Measurements from ENCODE around the gene SLC25A21. TPM values are rescaled to one million over a fixed set of nuclear protein-coding genes. Genes with fewer than 3 reads are reported as not detected.

SLC25A21 gene
- total RNA-seq, 4 donors from 2014 or later = 2.0 TPM; not detected in 3

DNA sequence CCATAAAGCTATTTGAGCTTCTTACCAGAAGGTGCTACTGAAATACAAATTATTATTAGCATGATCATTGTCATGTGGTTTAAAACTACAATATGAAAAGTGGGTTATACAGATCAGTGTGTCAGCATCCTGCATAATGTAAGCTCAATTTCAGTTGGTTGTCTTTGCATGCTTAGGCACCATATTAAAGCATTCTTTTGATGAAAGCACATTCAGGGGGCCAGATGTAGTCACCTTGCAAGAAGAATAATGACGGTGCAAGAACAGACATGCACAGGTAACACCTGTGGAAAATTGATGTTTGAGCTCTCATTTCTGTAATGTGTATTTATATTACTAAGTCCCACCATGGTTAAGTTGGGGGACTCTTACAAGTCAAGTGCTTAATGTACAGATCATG, 386.9 kb downstream of the SLC25A21 start:
- Histone ChIP-seq H3K27me3 (no peaks in the 10 kb centered on the region), H3K4me1 (no peaks in the 10 kb centered on the region), H3K27ac (no peak overlapping the region), H3K36me3 (no peaks in the 10 kb centered on the region), H3K4me3 (no peak overlapping the region), H3K9me3 (peaks cover 10% of the 10 kb centered on the region)
- no peak for DNase-seq (ENCODE audit: low spot score in 2 of 2)
- TF ChIP-seq EP300 (IDR thresholded peaks at IDR 0.05) (no peak), CTCF (IDR thresholded peaks at IDR 0.05) (no peak), POLR2AphosphoS5 (IDR thresholded peaks at IDR 0.05) (no peak), POLR2A (IDR thresholded peaks at IDR 0.05) (no peak)
- 73% methylated on average over 1 of the region's 1 CpG for WGBS

DNA sequence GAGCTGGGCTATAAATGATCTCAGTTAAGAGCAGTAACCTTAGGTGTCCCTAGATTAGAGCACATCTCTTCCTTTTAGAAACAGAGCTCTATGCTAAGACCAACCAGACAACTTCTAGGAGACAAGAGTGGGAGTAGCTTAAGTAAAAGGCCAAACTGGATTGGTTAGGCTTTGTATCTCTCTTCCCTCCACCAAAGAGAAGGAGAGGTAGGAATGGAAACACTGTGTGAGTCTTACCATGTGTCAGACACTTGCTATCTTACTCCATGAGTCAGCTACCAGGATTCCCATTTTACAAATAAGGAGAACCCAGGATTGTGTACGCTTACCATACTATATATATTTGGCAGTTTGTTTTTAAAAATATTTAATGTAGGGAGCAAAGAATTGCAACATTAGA, 387.9 kb downstream of the SLC25A21 start:
- H3K36me3 ChIP-seq = no peaks in the 10 kb centered on the region
- H3K27ac ChIP-seq = no peak overlapping the region
- WGBS = 96% methylated on average over 1 of the region's 1 CpG
- peaks cover 11% of the 10 kb centered on the region for H3K9me3 ChIP-seq
- H3K4me1 ChIP-seq = no peaks in the 10 kb centered on the region
- no peaks in the 10 kb centered on the region for H3K27me3 ChIP-seq
- no peak overlapping the region for H3K4me3 ChIP-seq
- no peak for TF ChIP-seq CTCF (IDR thresholded peaks at IDR 0.05)
- TF ChIP-seq POLR2A (IDR thresholded peaks at IDR 0.05) = no peak
- TF ChIP-seq POLR2AphosphoS5 (IDR thresholded peaks at IDR 0.05) = no peak
- no peak for TF ChIP-seq EP300 (IDR thresholded peaks at IDR 0.05)
- no peak for DNase-seq (ENCODE audit: low spot score in 2 of 2)

- Histone ChIP-seq H3K9me3 (peaks cover 11% of the 10 kb centered on the region), H3K27me3 (no peaks in the 10 kb centered on the region), H3K36me3 (no peaks in the 10 kb centered on the region), H3K4me1 (no peaks in the 10 kb centered on the region), H3K27ac (no peak overlapping the region), H3K4me3 (no peak overlapping the region)
- no peak for TF ChIP-seq POLR2AphosphoS5 (IDR thresholded peaks at IDR 0.05)
- no peak for TF ChIP-seq CTCF (IDR thresholded peaks at IDR 0.05)
- no peak for TF ChIP-seq POLR2A (IDR thresholded peaks at IDR 0.05)
- no peak for TF ChIP-seq EP300 (IDR thresholded peaks at IDR 0.05)
- DNase-seq (ENCODE audit: low spot score in 2 of 2) = no peak
- 90% methylated on average over 2 of the region's 2 CpGs for WGBS
Observed at GRCh38 chr14:36781897-36782296, 390.5 kb downstream of the SLC25A21 start.

GRCh38 chr14:36773558-36773957, 398.8 kb downstream of the SLC25A21 start:
- Histone ChIP-seq H3K36me3 (no peaks in the 10 kb centered on the region), H3K27me3 (no peaks in the 10 kb centered on the region), H3K4me3 (no peak overlapping the region), H3K27ac (no peak overlapping the region), H3K4me1 (no peaks in the 10 kb centered on the region), H3K9me3 (no peaks in the 10 kb centered on the region)
- DNase-seq (ENCODE audit: low spot score in 2 of 2) = no peak
- WGBS = 39% methylated on average over 3 of the region's 3 CpGs
- TF ChIP-seq CTCF (IDR thresholded peaks at IDR 0.05) (no peak), POLR2AphosphoS5 (IDR thresholded peaks at IDR 0.05) (no peak), EP300 (IDR thresholded peaks at IDR 0.05) (no peak), POLR2A (IDR thresholded peaks at IDR 0.05) (no peak)

- DNase-seq (ENCODE audit: low spot score in 2 of 2) = no peak
- H3K4me1 ChIP-seq = peaks cover 4% of the 10 kb centered on the region
- H3K9me3 ChIP-seq = no peaks in the 10 kb centered on the region
- no peak overlapping the region for H3K27ac ChIP-seq
- TF ChIP-seq POLR2AphosphoS5 (IDR thresholded peaks at IDR 0.05) (no peak), CTCF (IDR thresholded peaks at IDR 0.05) (no peak), POLR2A (IDR thresholded peaks at IDR 0.05) (no peak)
- no peaks in the 10 kb centered on the region for H3K27me3 ChIP-seq
- 43% methylated on average over 3 of the region's 3 CpGs for WGBS
- H3K4me3 ChIP-seq = no peak overlapping the region
- H3K36me3 ChIP-seq = no peaks in the 10 kb centered on the region
Observed at GRCh38 chr14:36773136-36773540, 399.3 kb downstream of the SLC25A21 start.

Measured in suprapubic skin (tissue), 4 donors.